A673 (cell line): ENCODE measurements around the gene C19orf44.

Experiments
- CTCF ChIP-seq: fragments of 300-800, 200-600 bp; sonication (generic); conservative IDR thresholded peaks from 2 replicates; pipeline ENCODE4 v1.5.1; 2017; ENCODE audit warnings: low read depth, mild to moderate bottlenecking, antibody characterized with exemption, low read length, moderate library complexity, mixed read lengths
- EZH2 ChIP-seq: fragments of 200-600 bp; sonication (generic); IDR thresholded peaks from 2 replicates; pipeline ENCODE4 v1.6.1; 2017; ENCODE audit warnings: borderline replicate concordance, low read depth, mild to moderate bottlenecking, mixed read lengths, antibody characterized with exemption, low read length; ENCODE audit not compliant: poor library complexity, severe bottlenecking

GRCh38 chr19:16476401-16476800 lies 19.8 kb upstream of the C19orf44 start:
- TF ChIP-seq CTCF = no peak
- no peak for TF ChIP-seq EZH2
